A549 treated with ZK216348 at 1 μM for 4 hours (cell line): ENCODE measurements around the gene LANCL3. TPM values are rescaled to one million over a fixed set of nuclear protein-coding genes. Genes with fewer than 3 reads are reported as not detected.

Experiments
- total RNA-seq: library from RNA; stranded (reverse); fragments of 200-300 nt; extraction: Qiagen RNA extraction; gene quantifications from 5 replicates; pipeline ENCODE4 v1.2.3, GENCODE V29; 2022; ENCODE audit warnings: low read depth

The LANCL3 gene
- total RNA-seq = not detected in 5 replicates

DNA sequence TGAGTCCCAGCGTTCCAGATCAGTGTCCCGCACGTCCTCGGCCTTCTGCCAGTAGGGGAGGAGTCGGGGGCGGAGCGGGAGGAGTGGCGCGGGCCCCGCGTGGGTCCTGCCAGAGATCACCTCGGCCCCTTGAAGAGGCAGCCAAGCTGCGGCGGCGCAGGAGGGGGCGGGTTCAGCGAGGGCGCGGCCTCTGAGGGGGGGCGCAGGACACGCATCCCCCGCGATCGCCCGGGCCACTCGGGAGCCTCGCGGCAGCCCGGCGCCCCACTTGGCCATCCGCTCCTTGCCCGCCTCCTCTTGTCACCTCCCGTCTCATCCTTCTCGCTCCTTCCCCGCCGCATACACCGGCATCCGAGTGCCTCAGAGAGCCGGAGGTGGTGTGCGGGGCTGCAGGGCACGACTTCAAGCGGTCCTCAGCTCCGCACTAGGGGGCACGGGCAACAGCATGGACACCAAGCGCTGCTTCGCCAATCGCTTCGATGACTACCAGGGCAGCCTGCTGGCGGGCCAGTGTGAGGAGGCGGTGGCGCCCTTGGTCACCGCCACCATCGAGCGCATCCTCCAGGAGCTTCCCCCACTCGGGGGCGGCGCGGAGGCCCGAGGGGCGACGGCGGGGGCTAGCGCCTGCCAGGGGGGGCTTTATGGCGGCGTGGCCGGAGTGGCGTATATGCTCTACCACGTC lies at the start of gene LANCL3:
TSS of gene LANCL3 (plus strand) at position 236 of the 682 bp plus-strand sequence. CDS start at position 446, 210 bp downstream.

DNA sequence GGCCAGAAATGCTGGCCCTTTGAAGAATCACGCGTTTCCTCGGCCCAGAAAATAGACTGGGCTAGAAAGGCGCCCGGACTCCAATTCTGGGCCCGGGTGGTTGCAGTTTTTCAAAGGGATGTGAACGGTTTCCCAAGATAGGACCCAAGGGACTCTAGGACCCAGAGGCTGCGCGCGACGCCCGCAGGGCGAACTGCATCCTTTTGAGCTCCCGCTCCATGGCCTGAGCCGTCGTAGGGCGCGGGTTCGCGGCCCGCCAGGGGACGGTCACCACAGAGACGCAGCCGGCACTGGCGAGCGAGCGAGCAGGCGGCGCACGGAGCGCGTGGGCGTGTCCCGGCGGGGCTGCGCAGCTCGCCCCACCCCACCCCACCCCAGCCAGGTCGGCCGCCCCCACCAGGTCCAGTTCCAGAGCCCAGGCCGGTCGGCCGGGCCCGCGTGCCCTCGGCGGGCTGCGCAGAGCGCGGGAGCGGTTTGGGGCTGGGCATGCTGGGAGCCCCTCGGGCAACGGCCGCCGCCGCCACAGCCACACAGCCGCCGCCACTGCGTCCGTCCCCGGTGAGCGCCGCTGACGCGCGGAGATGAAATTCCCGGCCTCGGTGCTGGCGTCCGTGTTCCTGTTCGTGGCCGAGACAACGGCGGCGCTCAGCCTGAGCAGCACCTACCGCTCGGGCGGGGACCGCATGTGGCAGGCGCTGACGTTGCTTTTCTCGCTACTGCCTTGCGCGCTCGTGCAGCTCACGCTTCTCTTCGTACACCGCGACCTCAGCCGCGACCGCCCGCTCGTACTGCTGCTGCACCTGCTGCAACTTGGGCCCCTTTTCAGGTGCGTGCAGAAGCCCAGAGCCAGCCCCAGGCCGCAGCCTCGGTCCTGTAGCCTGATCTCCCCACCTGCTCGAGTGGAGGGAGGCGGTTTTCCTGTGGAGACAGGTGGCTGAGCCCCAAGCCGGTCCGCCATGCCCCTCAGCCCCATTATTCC lies 114.2 kb downstream of the LANCL3 start, which contains the start of gene XK:
TSS of gene XK (plus strand) at position 411 of the 979 bp plus-strand sequence. CDS start at position 582, 171 bp downstream.

Other genes starting within 250 kb of the LANCL3 start
- 3.9 to 8.4 TPM (median 7.5 TPM) in 5 replicates for gene PRRG1, start 222.3 kb upstream of the LANCL3 start, total RNA-seq
- 0.31 to 0.56 TPM (median 0.37 TPM) in 5 replicates for gene XK, start 114.1 kb downstream of the LANCL3 start, total RNA-seq
- gene CYBB, start 208.4 kb downstream of the LANCL3 start, total RNA-seq = not detected in 5 replicates